Activated B cell treated with CpG ODN at 0.5 μM for 24 hours (primary cell): ENCODE results near the gene SLC5A3. TPM values are rescaled to one million over a fixed set of nuclear protein-coding genes. Genes with fewer than 3 reads are reported as not detected.

Experiments used
- ATAC-seq: fragments of 200-7000 bp; cut with Tn5 transposase; one replicate; pipeline ENCODE4 v1.10.0; 2021; ENCODE audit warnings: low read depth, mild to moderate bottlenecking, moderate library complexity
- CTCF ChIA-PET: fragments of 350-600 bp; sonication (Branson Sonifier 250); formaldehyde crosslinking; loops from one replicate; lab custom pipeline; 2021; ENCODE audit warnings: antibody characterized with exemption; lab: Charles Lee
- POLR2A ChIA-PET: fragments of 350-600 bp; sonication (Branson Sonifier 250); formaldehyde crosslinking; loops from one replicate; lab custom pipeline; 2021; ENCODE audit warnings: antibody characterized with exemption; lab: Charles Lee
- DNase-seq: peaks from one replicate; pipeline ENCODE4 v3.0.0; 2022
- H3K27ac Mint-ChIP-seq: one replicate; pipeline ENCODE4 v1.8.0; 2020; ENCODE audit warnings: mixed read lengths
- H3K27me3 Mint-ChIP-seq: one replicate; pipeline ENCODE4 v1.8.0; 2021; ENCODE audit warnings: mixed read lengths
- H3K36me3 Mint-ChIP-seq: one replicate; pipeline ENCODE4 v1.8.0; 2021; ENCODE audit warnings: low read depth, mixed read lengths
- H3K4me1 Mint-ChIP-seq: one replicate; pipeline ENCODE4 v1.8.0; 2021; ENCODE audit warnings: mixed read lengths
- H3K4me3 Mint-ChIP-seq: one replicate; pipeline ENCODE4 v1.8.0; 2020; ENCODE audit warnings: mild to moderate bottlenecking, mixed read lengths
- H3K9me3 Mint-ChIP-seq: one replicate; pipeline ENCODE4 v1.8.0; 2020; ENCODE audit warnings: mixed read lengths
- intact Hi-C: fragments of 100-400 bp; cut with micrococcal nuclease; formaldehyde crosslinking; loops from one replicate; pipeline ENCODE4 v1.15.1; 2024
- total RNA-seq: library from RNA; stranded (reverse); gene quantifications from 2 replicates; pipeline ENCODE4 v1.2.3, GENCODE V29; 2022
- TF ChIP-seq, protein P1 (sequence below): fragments of 200-600 bp; IDR thresholded peaks from one replicate; pipeline ENCODE4 v1.8.0; 2022; ENCODE audit warnings: antibody characterized with exemption, mild to moderate bottlenecking

Gene SLC5A3
- total RNA-seq, 1 donor from 2014 or later, result 9.0 TPM

DNA sequence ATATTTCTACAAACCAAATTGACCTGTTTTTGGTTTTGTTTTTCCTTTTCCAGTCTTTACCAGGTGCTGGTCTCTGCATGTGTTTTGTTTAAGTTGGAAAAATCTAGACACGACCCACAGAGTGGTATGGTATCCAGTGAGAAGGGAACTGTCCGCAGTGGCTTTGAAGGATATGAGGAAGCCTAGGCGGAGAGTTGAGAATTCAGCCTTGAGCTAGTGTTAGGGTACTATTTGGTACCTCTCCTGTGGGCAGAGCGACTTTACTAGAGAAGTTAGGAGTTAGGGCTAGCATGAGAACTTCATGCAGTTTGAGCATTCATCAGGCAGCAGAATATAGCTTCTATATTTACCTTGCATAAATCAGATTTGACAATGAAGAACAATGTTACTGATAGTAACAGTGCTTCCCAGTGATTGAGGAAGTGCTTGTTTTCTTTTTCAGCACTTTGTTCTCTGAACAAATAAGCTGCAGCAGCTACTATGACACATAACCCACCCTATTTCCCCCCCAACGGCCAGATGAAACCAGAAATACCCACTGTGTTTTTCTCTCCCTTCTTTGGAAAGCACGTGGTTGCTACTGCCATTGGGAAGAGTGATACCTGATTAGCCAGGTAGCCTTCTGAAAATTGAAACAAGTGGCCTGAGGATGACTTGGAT is 19.0 kb downstream of the SLC5A3 start:
- Mint-ChIP-seq H3K27me3 (no peaks in the 10 kb centered on the region), H3K4me3 (no peak overlapping the region), H3K4me1 (peaks cover 42% of the 10 kb centered on the region), H3K9me3 (no peaks in the 10 kb centered on the region), H3K27ac (peak overlapping the region; percentile 59), H3K36me3 (peaks cover 37% of the 10 kb centered on the region)
- intact Hi-C loops, result no loop called here
- DNase-seq (no peak), ATAC-seq (no peak)
- TF ChIP-seq, protein P1, sequence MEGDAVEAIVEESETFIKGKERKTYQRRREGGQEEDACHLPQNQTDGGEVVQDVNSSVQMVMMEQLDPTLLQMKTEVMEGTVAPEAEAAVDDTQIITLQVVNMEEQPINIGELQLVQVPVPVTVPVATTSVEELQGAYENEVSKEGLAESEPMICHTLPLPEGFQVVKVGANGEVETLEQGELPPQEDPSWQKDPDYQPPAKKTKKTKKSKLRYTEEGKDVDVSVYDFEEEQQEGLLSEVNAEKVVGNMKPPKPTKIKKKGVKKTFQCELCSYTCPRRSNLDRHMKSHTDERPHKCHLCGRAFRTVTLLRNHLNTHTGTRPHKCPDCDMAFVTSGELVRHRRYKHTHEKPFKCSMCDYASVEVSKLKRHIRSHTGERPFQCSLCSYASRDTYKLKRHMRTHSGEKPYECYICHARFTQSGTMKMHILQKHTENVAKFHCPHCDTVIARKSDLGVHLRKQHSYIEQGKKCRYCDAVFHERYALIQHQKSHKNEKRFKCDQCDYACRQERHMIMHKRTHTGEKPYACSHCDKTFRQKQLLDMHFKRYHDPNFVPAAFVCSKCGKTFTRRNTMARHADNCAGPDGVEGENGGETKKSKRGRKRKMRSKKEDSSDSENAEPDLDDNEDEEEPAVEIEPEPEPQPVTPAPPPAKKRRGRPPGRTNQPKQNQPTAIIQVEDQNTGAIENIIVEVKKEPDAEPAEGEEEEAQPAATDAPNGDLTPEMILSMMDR, result no peak
- POLR2A ChIA-PET, result interaction anchor here (0.6 kb wide), 1 partner anchor 177 kb away, joined by 3 read pairs; no protein-coding TSS in a partner anchor
- CTCF ChIA-PET, result interaction anchor here (1.4 kb wide), 2 partner anchors 8 to 15 kb away, joined by 7 read pairs; no protein-coding TSS in a partner anchor

DNA sequence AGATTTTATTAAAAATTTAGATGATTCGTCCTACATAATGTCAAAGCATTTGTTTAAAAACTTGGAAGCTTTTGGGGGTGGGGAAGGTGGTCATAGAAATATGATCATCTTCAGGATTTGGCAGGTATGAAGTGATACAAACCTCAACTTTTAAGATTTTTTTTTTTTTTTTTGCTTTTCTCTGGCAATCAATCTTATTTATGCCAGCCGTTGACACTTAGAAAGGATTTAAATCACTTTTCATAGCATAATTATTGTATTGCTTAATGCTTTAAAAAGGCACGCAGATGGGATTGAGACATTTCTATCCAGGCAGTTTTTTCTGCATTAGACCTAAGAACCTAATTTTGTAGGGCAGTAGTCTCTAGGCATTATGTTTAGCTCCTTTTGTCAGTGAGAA is 19.7 kb downstream of the SLC5A3 start:
- H3K9me3 Mint-ChIP-seq, result no peaks in the 10 kb centered on the region
- TF ChIP-seq, protein P1, result no peak
- peaks cover 49% of the 10 kb centered on the region for H3K4me1 Mint-ChIP-seq
- ATAC-seq, result no peak
- intact Hi-C loops, result no loop called here
- H3K36me3 Mint-ChIP-seq, result peaks cover 44% of the 10 kb centered on the region
- no peak for DNase-seq
- no peak overlapping the region for H3K27ac Mint-ChIP-seq
- no peaks in the 10 kb centered on the region for H3K27me3 Mint-ChIP-seq
- CTCF ChIA-PET, result interaction anchor here (1.4 kb wide), 2 partner anchors 8 to 16 kb away, joined by 7 read pairs; no protein-coding TSS in a partner anchor
- no peak overlapping the region for H3K4me3 Mint-ChIP-seq
- POLR2A ChIA-PET, result interaction anchor here (0.6 kb wide), 1 partner anchor 178 kb away, joined by 3 read pairs; no protein-coding TSS in a partner anchor

DNA sequence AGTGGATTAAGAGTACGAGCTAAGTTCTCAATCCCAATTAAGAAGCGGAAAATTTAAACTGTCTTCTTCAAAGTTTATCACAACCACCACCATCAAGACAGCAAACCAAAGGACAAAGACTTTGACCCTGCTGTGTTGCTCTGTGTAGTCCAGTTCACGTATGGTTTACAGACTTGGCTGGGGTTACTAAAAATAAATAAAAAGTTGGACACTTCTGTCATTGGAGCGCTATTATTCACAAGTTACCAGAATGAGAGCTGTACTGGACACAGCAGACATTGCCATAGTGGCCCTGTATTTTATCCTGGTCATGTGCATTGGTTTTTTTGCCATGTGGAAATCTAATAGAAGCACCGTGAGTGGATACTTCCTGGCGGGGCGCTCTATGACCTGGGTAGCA is 21.6 kb downstream of the SLC5A3 start:
- H3K4me3 Mint-ChIP-seq, result no peak overlapping the region
- TF ChIP-seq, protein P1, result no peak
- H3K27me3 Mint-ChIP-seq, result no peaks in the 10 kb centered on the region
- peaks cover 54% of the 10 kb centered on the region for H3K4me1 Mint-ChIP-seq
- no peak for DNase-seq
- CTCF ChIA-PET, result no interaction called here
- no peak overlapping the region for H3K27ac Mint-ChIP-seq
- intact Hi-C loops, result no loop called here
- no peak for ATAC-seq
- POLR2A ChIA-PET, result no interaction called here
- H3K9me3 Mint-ChIP-seq, result no peaks in the 10 kb centered on the region
- peaks cover 48% of the 10 kb centered on the region for H3K36me3 Mint-ChIP-seq

DNA sequence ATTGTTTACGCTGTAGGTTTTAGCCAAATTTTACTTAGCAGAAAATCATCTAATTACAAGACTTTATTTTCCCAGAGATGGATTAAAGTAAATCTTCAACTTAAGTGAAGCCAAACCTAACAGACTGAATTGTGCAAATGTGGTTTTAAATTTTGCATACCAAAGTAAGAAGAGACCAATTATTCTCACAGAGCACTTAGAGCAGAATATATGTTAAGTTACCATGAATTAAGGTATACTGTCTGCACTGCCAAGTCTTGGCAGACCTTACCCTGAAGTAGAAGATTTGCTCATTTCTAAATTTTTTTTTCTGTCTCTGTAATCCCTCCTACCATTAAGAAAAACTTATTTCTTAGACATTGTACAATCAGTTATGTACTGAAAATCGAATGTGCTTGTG is 24.1 kb downstream of the SLC5A3 start:
- ChIA-PET POLR2A (no interaction called here), CTCF (no interaction called here)
- ATAC-seq, result no peak
- intact Hi-C loops, result no loop called here
- Mint-ChIP-seq H3K27ac (no peak overlapping the region), H3K4me3 (no peak overlapping the region), H3K27me3 (no peaks in the 10 kb centered on the region), H3K4me1 (peaks cover 44% of the 10 kb centered on the region), H3K36me3 (peaks cover 51% of the 10 kb centered on the region), H3K9me3 (no peaks in the 10 kb centered on the region)
- TF ChIP-seq, protein P1, result no peak
- DNase-seq, result no peak

DNA sequence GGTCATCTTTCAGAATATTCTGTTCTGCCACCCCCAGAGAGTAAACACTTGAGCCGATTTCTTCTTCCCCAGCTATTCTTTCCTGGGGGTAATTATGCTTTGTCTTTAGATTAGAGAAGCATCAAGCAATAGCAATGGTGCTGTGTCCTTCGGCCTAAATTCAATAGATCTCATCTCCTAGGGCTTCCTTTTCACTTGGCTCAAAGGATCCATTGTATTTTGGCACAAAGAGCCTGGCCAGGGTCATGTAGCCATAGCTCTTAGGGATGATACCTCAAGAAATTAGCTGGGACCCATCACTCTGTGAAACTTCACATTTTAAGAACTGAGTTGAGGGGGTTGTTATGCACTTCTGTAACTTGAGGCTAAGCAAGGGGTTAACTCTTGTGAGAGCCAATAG is 27.0 kb downstream of the SLC5A3 start:
- H3K9me3 Mint-ChIP-seq, result no peaks in the 10 kb centered on the region
- peaks cover 53% of the 10 kb centered on the region for H3K36me3 Mint-ChIP-seq
- ChIA-PET CTCF (interaction anchor here (1.8 kb wide), 1 partner anchor 8 kb away, joined by 7 read pairs; no protein-coding TSS in a partner anchor), POLR2A (no interaction called here)
- no peak for DNase-seq
- TF ChIP-seq, protein P1, result no peak
- peaks cover 41% of the 10 kb centered on the region for H3K4me1 Mint-ChIP-seq
- no peak overlapping the region for H3K4me3 Mint-ChIP-seq
- H3K27me3 Mint-ChIP-seq, result no peaks in the 10 kb centered on the region
- H3K27ac Mint-ChIP-seq, result no peak overlapping the region
- no peak for ATAC-seq
- intact Hi-C loops, result no loop called here
